Nephron progenitor cell (in vitro differentiated cells): Measurements from ENCODE around the gene DELE1.

Experiments
- DNase-seq: peaks from one replicate; pipeline ENCODE4 v3.0.0; 2021
- H3K27ac Mint-ChIP-seq: 2 replicates; pipeline ENCODE4 v1.8.0; 2021; ENCODE audit warnings: mild to moderate bottlenecking, moderate library complexity, mixed read lengths
- H3K27me3 Mint-ChIP-seq: 2 replicates; pipeline ENCODE4 v1.8.0; 2021; ENCODE audit warnings: mild to moderate bottlenecking, low read depth, mixed read lengths; ENCODE audit not compliant: poor library complexity
- H3K36me3 Mint-ChIP-seq: 2 replicates; pipeline ENCODE4 v1.8.0; 2021; ENCODE audit warnings: low read depth, mixed read lengths
- H3K4me1 Mint-ChIP-seq: 2 replicates; pipeline ENCODE4 v1.8.0; 2021; ENCODE audit warnings: mixed read lengths
- H3K4me3 Mint-ChIP-seq: 2 replicates; pipeline ENCODE4 v1.8.0; 2021; ENCODE audit warnings: mild to moderate bottlenecking, moderate library complexity, mixed read lengths
- H3K9me3 Mint-ChIP-seq: 2 replicates; pipeline ENCODE4 v1.8.0; 2021; ENCODE audit warnings: mild to moderate bottlenecking, moderate library complexity, mixed read lengths
- TF ChIP-seq, protein P1 (sequence below): fragments of 200-600 bp; sonication (generic); IDR thresholded peaks from 2 replicates; pipeline ENCODE4 v1.5.0; 2021; ENCODE audit warnings: antibody characterized with exemption

The DELE1 gene

DNA sequence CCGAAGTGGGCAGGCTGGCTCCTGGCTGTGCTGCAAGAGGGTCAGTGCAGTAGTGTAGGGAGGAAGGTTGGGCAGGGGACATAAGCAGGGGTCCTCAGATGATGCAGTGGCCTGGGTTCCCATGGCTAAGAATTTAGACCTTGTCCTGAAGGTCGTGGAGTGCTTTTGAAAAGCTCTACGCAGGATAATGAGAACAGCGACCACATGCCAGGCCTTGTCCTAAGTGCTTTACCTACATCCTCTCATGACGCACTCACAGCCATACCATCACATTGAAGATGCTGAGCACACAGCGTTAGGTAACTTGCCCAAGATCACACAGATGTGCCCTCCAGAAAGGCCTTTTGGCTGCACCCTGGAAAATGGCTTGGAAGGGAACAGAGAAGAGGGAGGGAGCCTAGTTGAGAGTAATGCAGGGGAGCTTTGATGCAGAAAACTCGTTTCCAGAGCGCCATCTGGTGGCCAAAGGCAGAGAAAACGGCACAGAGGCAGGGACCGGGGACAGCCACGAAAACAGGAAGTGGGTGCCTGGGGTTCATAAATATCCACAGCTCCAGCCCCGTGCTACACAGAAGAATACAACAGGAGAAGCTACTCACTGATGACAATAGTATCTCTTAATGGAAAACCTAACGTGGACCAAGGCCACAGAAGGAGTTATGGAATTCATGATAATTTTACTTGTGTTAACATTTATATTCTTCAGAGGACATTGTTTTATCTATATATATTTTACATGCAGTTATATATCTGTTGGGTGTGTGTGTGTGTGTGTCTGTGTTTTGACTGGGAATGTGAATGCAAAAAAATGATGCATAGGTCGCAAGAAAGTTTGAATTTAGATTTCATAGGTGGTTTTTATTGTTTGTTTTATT is 37.0 kb downstream of the DELE1 start:
- peaks cover 71% of the 10 kb centered on the region for H3K4me1 Mint-ChIP-seq
- H3K27me3 Mint-ChIP-seq: peaks cover 2% of the 10 kb centered on the region
- TF ChIP-seq, protein P1, sequence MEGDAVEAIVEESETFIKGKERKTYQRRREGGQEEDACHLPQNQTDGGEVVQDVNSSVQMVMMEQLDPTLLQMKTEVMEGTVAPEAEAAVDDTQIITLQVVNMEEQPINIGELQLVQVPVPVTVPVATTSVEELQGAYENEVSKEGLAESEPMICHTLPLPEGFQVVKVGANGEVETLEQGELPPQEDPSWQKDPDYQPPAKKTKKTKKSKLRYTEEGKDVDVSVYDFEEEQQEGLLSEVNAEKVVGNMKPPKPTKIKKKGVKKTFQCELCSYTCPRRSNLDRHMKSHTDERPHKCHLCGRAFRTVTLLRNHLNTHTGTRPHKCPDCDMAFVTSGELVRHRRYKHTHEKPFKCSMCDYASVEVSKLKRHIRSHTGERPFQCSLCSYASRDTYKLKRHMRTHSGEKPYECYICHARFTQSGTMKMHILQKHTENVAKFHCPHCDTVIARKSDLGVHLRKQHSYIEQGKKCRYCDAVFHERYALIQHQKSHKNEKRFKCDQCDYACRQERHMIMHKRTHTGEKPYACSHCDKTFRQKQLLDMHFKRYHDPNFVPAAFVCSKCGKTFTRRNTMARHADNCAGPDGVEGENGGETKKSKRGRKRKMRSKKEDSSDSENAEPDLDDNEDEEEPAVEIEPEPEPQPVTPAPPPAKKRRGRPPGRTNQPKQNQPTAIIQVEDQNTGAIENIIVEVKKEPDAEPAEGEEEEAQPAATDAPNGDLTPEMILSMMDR: peak; percentile 77
- no peak overlapping the region for H3K27ac Mint-ChIP-seq
- H3K36me3 Mint-ChIP-seq: no peaks in the 10 kb centered on the region
- no peaks in the 10 kb centered on the region for H3K9me3 Mint-ChIP-seq
- peak; percentile 91 for DNase-seq
- H3K4me3 Mint-ChIP-seq: no peak overlapping the region

DNA sequence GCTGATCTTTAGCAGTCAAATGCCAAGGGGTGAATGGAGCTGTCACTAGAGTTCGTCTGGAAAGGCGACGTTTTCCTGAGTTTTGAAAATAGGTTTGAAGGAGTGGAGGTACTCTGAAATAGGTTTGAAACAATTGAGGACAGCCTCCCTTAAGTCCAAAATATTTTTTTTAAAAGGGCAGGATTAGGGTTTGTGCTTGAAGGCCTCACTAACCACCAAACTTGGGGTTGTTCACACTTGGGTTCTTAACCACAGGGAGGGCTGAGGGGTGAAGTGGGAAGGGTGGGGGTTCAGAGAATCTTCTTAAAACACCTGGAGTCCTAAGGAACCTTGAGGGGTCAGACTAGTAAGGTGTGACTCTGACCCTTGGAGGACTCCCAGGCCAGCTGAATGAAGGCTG is 37.8 kb downstream of the DELE1 start:
- Mint-ChIP-seq H3K27ac (no peak overlapping the region), H3K4me1 (peaks cover 74% of the 10 kb centered on the region), H3K27me3 (peaks cover 2% of the 10 kb centered on the region), H3K9me3 (no peaks in the 10 kb centered on the region), H3K4me3 (no peak overlapping the region), H3K36me3 (no peaks in the 10 kb centered on the region)
- TF ChIP-seq, protein P1: no peak
- no peak for DNase-seq

DNA sequence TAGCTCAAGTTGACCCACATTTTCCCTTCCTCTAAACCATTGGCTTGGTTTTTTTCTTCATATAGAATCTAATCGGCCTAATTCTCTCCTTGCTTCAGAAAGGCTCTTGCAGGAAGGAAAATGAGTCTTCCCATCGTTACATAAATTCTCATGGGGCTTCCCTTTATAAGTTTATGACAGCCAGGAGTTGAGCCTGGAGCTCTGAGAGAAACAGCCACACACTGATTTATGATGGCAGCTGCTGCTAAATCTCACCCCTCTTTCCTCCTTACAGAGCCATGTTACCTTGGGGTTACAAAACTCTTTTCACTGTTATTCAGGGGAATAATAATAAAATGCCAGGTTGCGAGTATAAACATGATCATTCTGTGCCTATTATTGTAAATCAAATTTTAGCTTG is 40.0 kb downstream of the DELE1 start:
- peaks cover 2% of the 10 kb centered on the region for H3K27me3 Mint-ChIP-seq
- DNase-seq: no peak

DNA sequence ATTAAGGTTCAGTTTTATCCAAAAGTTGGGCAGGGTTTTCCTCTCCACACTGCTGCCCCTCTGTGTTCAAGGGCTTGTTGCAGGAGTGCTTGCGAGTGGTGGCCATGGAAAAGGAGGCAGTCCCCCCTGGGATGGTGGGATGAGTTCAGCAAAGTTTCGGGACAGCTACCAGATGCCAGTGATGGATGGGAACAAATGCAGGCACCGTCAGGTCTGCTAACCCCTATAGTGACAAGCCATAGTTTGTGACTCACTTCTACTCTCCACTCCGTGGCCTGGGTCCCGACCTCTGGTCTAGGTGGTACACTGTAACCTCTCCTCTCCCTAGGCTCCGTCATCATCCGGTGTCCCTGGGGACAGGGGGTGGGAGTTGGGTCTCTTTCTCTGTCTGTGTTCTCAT is 41.4 kb downstream of the DELE1 start:
- H3K4me1 Mint-ChIP-seq: peaks cover 74% of the 10 kb centered on the region
- H3K9me3 Mint-ChIP-seq: no peaks in the 10 kb centered on the region
- H3K27me3 Mint-ChIP-seq: peaks cover 2% of the 10 kb centered on the region
- H3K36me3 Mint-ChIP-seq: no peaks in the 10 kb centered on the region
- H3K4me3 Mint-ChIP-seq: no peak overlapping the region
- TF ChIP-seq, protein P1: no peak
- peak; percentile 16 for DNase-seq
- H3K27ac Mint-ChIP-seq: peak overlapping the region; percentile 92

More for the DNA sequence above, 40.0 kb downstream of the DELE1 start:
- TF ChIP-seq, protein P1: no peak
- Mint-ChIP-seq H3K9me3 (no peaks in the 10 kb centered on the region), H3K36me3 (no peaks in the 10 kb centered on the region), H3K27ac (no peak overlapping the region), H3K4me1 (peaks cover 74% of the 10 kb centered on the region), H3K4me3 (no peak overlapping the region)

DNA sequence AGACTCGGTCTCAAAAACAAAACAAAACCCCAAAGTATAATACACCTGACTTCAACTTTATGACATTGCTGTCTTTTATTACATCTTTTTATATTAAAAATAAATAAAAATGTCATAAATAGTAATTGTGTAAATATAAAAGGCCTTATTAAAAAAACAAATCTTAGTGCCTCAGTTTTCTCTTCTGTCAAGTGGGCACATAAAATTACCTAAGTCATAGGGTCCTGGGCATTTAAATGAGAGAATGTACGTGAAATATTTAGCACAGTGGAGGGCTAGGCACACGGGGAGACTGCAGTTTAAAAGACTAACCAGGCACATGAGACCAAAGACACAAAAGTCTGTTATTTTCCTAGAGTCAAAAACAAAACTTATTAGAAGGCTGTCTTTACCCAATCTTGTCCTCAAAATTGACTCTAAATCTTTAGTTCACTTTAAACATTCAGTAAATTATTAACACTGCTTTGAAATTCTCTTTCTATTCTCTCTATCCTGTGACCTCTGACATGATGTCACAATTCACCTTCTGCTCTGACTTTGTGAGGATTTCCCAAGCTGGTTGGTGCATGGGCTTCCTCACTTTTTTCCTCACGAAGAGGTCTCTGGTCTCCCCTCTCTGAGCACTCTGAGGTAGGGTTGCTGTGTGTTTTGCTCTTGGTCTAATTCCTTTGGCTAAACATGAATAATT is 42.7 kb downstream of the DELE1 start:
- no peak for DNase-seq
- no peak overlapping the region for H3K4me3 Mint-ChIP-seq
- H3K9me3 Mint-ChIP-seq: no peaks in the 10 kb centered on the region
- H3K36me3 Mint-ChIP-seq: no peaks in the 10 kb centered on the region
- H3K4me1 Mint-ChIP-seq: peaks cover 67% of the 10 kb centered on the region
- TF ChIP-seq, protein P1: no peak
- no peak overlapping the region for H3K27ac Mint-ChIP-seq
- peaks cover 2% of the 10 kb centered on the region for H3K27me3 Mint-ChIP-seq
